Activated B cell treated with CpG ODN at 0.5 μM for 24 hours (primary cell): ENCODE results near the gene PCTP. TPM values are rescaled to one million over a fixed set of nuclear protein-coding genes. Genes with fewer than 3 reads are reported as not detected.

ENCODE experiments used
- ATAC-seq: fragments of 200-7000 bp; cut with Tn5 transposase; one replicate; pipeline ENCODE4 v1.10.0; 2021; ENCODE audit warnings: low read depth, mild to moderate bottlenecking, moderate library complexity
- CTCF ChIA-PET: fragments of 350-600 bp; sonication (Branson Sonifier 250); formaldehyde crosslinking; loops from one replicate; lab custom pipeline; 2021; ENCODE audit warnings: antibody characterized with exemption; lab: Charles Lee
- POLR2A ChIA-PET: fragments of 350-600 bp; sonication (Branson Sonifier 250); formaldehyde crosslinking; loops from one replicate; lab custom pipeline; 2021; ENCODE audit warnings: antibody characterized with exemption; lab: Charles Lee
- DNase-seq: peaks from one replicate; pipeline ENCODE4 v3.0.0; 2022
- H3K27ac Mint-ChIP-seq: one replicate; pipeline ENCODE4 v1.8.0; 2020; ENCODE audit warnings: mixed read lengths
- H3K27me3 Mint-ChIP-seq: one replicate; pipeline ENCODE4 v1.8.0; 2021; ENCODE audit warnings: mixed read lengths
- H3K36me3 Mint-ChIP-seq: one replicate; pipeline ENCODE4 v1.8.0; 2021; ENCODE audit warnings: low read depth, mixed read lengths
- H3K4me1 Mint-ChIP-seq: one replicate; pipeline ENCODE4 v1.8.0; 2021; ENCODE audit warnings: mixed read lengths
- H3K4me3 Mint-ChIP-seq: one replicate; pipeline ENCODE4 v1.8.0; 2020; ENCODE audit warnings: mild to moderate bottlenecking, mixed read lengths
- H3K9me3 Mint-ChIP-seq: one replicate; pipeline ENCODE4 v1.8.0; 2020; ENCODE audit warnings: mixed read lengths
- CTCF ChIP-seq: fragments of 200-600 bp; IDR thresholded peaks from one replicate; pipeline ENCODE4 v1.8.0; 2022; ENCODE audit warnings: antibody characterized with exemption, mild to moderate bottlenecking
- intact Hi-C: fragments of 100-400 bp; cut with micrococcal nuclease; formaldehyde crosslinking; loops from one replicate; pipeline ENCODE4 v1.15.1; 2024
- total RNA-seq: library from RNA; stranded (reverse); gene quantifications from 2 replicates; pipeline ENCODE4 v1.2.3, GENCODE V29; 2022

PCTP gene
- 8.0 and 9.0 TPM in 2 replicates for total RNA-seq

- Mint-ChIP-seq H3K4me3 (peak within 1 kb of the TSS; percentile 84), H3K4me1 (peaks cover 14% of the 10 kb centered on the region), H3K27ac (no peak within 1 kb of the TSS), H3K9me3 (no peaks in the 10 kb centered on the region), H3K27me3 (peaks cover 5% of the 10 kb centered on the region), H3K36me3 (no peaks in the 10 kb centered on the region)
- ATAC-seq (peak; percentile 98), DNase-seq (peak; percentile 80)
- ChIA-PET POLR2A (interaction anchor here (0.9 kb wide), 1 partner anchor 15 kb away, joined by 3 read pairs; no protein-coding TSS in a partner anchor), CTCF (interaction anchor here (0.7 to 2.2 kb wide), 2 partner anchors 16 to 26 kb away, joined by 3 to 9 read pairs; no protein-coding TSS in a partner anchor)
- TF ChIP-seq CTCF, result no peak
- intact Hi-C loops, result loop anchor here (1.0 to 10.0 kb wide), 4 partner anchors 174 to 784 kb away; partner anchors contain the start of genes COX11, HLF, MMD and STXBP4
Measured at GRCh38 chr17:55750750-55751657, at the start of gene PCTP. PCTP (plus strand) TSS chr17:55751051; CDS start chr17:55751104, 53 bp downstream.

- CTCF ChIA-PET, result interaction anchor here (2.9 kb wide), 1 partner anchor 16 kb away, joined by 10 read pairs; no protein-coding TSS in a partner anchor
- POLR2A ChIA-PET, result no interaction called here
- Mint-ChIP-seq H3K36me3 (no peaks in the 10 kb centered on the region), H3K27me3 (peaks cover 24% of the 10 kb centered on the region), H3K4me3 (no peak overlapping the region), H3K9me3 (peaks cover 10% of the 10 kb centered on the region), H3K27ac (no peak overlapping the region), H3K4me1 (no peaks in the 10 kb centered on the region)
- DNase-seq (no peak), ATAC-seq (no peak)
- TF ChIP-seq CTCF, result no peak
- intact Hi-C loops, result no loop called here
Measured at GRCh38 chr17:55702150-55702549, 48.7 kb upstream of the PCTP start.

- intact Hi-C loops, result no loop called here
- CTCF ChIA-PET, result interaction anchor here (1.2 to 1.3 kb wide), 2 partner anchors 12 to 178 kb away, joined by 3 to 4 read pairs; no protein-coding TSS in a partner anchor
- H3K27me3 Mint-ChIP-seq, result peaks cover 20% of the 10 kb centered on the region
- ATAC-seq (no peak), DNase-seq (no peak)
- H3K4me1 Mint-ChIP-seq, result no peaks in the 10 kb centered on the region
- POLR2A ChIA-PET, result no interaction called here
- no peak for TF ChIP-seq CTCF
- no peaks in the 10 kb centered on the region for H3K36me3 Mint-ChIP-seq
- H3K9me3 Mint-ChIP-seq, result peaks cover 10% of the 10 kb centered on the region
- H3K27ac Mint-ChIP-seq, result no peak overlapping the region
- H3K4me3 Mint-ChIP-seq, result no peak overlapping the region
Measured at GRCh38 chr17:55704401-55704800, 46.5 kb upstream of the PCTP start.

DNA sequence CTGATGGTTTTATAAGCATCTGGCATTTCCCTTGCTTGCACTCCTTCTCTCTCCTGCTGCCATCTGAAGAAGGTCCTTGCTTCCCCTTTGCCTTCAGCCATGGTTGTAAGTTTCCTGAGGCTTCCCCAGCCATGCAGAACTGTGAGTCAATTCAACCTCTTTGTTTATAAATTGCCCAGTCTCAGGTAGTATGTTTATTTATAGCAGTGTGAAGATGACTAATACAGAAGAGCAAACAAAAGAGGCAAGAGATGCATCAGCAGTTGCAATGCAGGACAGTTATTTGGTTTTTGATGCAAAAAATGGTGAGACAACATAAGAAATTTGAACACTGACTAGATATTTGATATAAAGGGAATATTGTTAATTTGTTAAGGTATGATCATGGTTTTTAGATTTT is 45.0 kb upstream of the PCTP start:
- H3K36me3 Mint-ChIP-seq, result no peaks in the 10 kb centered on the region
- no peak for DNase-seq
- peaks cover 9% of the 10 kb centered on the region for H3K9me3 Mint-ChIP-seq
- intact Hi-C loops, result no loop called here
- H3K4me3 Mint-ChIP-seq, result no peak overlapping the region
- no peak for TF ChIP-seq CTCF
- ATAC-seq, result no peak
- H3K27ac Mint-ChIP-seq, result no peak overlapping the region
- H3K27me3 Mint-ChIP-seq, result peaks cover 19% of the 10 kb centered on the region
- no peaks in the 10 kb centered on the region for H3K4me1 Mint-ChIP-seq
- ChIA-PET POLR2A (no interaction called here), CTCF (no interaction called here)
